Thyroid gland (tissue), 4 donors: ENCODE data around the gene TAF11L2. TPM values are rescaled to one million over a fixed set of nuclear protein-coding genes. Genes with fewer than 3 reads are reported as not detected.
"Not testable (repeated sequence)": the region's sequence is repeated elsewhere in the genome, so short reads cannot be mapped to it uniquely, and the experiment has no call there.

Experiments used
- DNase-seq, 2 donors: peaks; one replicate each; pipeline ENCODE4 v3.0.0-alpha.2; 2019
- H3K27ac ChIP-seq, 3 donors: fragments of 200-600 bp; sonication (generic); 1 replicate in 2 of 3; 2 replicates in 1 of 3; pipeline ENCODE4 v1.5.1; 2016 to 2019; ENCODE audit warnings: mild to moderate bottlenecking in 1 of 3, moderate library complexity in 1 of 3
- H3K27me3 ChIP-seq: fragments of 200-600 bp; sonication (generic); one replicate; pipeline ENCODE4 v1.5.1; 2019
- H3K36me3 ChIP-seq, 2 donors: fragments of 200-600 bp; sonication (generic); one replicate each; pipeline ENCODE4 v1.5.1; 2016 to 2019
- H3K4me1 ChIP-seq, 2 donors: fragments of 200-600 bp; sonication (generic); one replicate each; pipeline ENCODE4 v1.5.1; 2017 to 2019
- H3K4me3 ChIP-seq, 3 donors: fragments of 200-600 bp; sonication (generic); replicated peaks in 1 of 3; 1 replicate in 2 of 3; 2 replicates in 1 of 3; pipeline ENCODE4 v1.5.1; 2016; ENCODE audit warnings: mild to moderate bottlenecking in 1 of 3
- H3K9me3 ChIP-seq: fragments of 200-600 bp; sonication (generic); one replicate; pipeline ENCODE4 v1.5.1; 2017
- POLR2A ChIP-seq, 2 donors: fragments of 450-650 bp; IDR thresholded peaks; one replicate each; pipeline ENCODE4 v1.6.1; 2017; ENCODE audit warnings: antibody characterized with exemption in 2 of 2, mild to moderate bottlenecking in 2 of 2, moderate library complexity in 1 of 2
- WGBS, 2 donors: methylation state at CpG; one replicate each; pipeline ENCODE4 v1.1.5; 2017; 5-methylcytosine and 5-hydroxymethylcytosine counted together
- intact Hi-C: fragments of 100-400 bp; cut with DNase I; formaldehyde crosslinking; loops from one replicate; pipeline ENCODE4 v1.15.1; 2023
- total RNA-seq, 4 donors: library from RNA; depleted of rRNA; stranded (reverse); fragments of >200 nt; gene quantifications; one replicate each; pipeline ENCODE4 v1.2.3, GENCODE V29; 2016
- TF ChIP-seq, protein P1 (sequence below), 6 experiments: fragments of 200-600 bp in 3 of 6; fragments of 450-650 bp in 3 of 6; sonication (generic) in 3 of 6; IDR thresholded peaks; one replicate each; pipeline ENCODE4 v1.5.1; 2016 to 2019; ENCODE audit warnings: antibody characterized with exemption in 6 of 6, mild to moderate bottlenecking in 2 of 6, inconsistent platforms in 1 of 6, moderate library complexity in 1 of 6

TAF11L2 gene
- total RNA-seq, result not detected

DNA sequence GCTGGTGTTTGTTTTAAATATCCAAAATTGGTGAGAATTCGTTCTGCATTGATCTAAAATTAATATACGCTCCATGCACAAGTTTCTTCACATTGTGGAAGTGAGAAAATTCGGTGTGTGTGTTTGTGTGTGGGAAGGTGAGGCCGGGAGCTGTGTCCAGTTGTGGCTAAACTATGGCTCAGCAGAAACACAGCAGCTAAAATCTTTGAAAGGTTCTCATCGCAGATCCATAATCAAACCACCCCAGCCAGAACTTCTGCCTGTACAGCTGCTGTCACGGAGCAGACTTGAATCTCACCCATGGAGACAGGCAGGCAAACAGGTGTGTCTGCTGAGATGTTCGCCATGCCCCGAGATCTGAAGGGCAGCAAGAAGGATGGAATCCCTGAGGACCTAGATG lies at the start of gene TAF11L2:
TSS of gene TAF11L2 (plus strand) at position 301 of the 400 bp plus-strand sequence.
- H3K4me1 ChIP-seq, H3K4me3 ChIP-seq, DNase-seq, H3K9me3 ChIP-seq, H3K36me3 ChIP-seq, intact Hi-C loops, H3K27ac ChIP-seq, H3K27me3 ChIP-seq: not testable (repeated sequence)
- WGBS, 2 donors, result 85 to 89% methylated on average over 8 of the region's 8 CpGs

DNA sequence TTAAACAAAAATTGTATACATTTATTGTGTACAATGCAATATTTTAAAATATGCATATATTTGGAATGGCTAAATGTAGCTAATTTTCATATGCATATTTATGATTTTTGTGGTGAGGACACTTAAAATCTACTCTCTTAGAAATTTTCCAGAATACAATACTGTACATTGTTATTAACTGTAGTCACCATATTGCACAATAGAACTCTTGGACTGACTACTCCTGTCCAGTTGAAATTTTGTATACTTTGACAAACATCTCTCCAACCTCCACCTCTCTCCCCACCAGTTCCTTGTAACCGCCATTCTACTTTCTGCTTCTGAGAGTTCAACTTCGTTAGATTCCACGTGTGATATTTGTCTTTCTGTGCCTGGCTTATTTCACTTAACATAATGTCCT lies 49.2 kb upstream of the TAF11L2 start:
- DNase-seq, result no peak
- intact Hi-C loops, result no loop called here
- WGBS, 2 donors, result 91 to 93% methylated on average over 3 of the region's 3 CpGs
- H3K27ac ChIP-seq, result no peak overlapping the region
- no peaks in the 10 kb centered on the region for H3K9me3 ChIP-seq
- no peaks in the 10 kb centered on the region for H3K36me3 ChIP-seq
- no peaks in the 10 kb centered on the region for H3K27me3 ChIP-seq
- no peaks in the 10 kb centered on the region for H3K4me1 ChIP-seq
- TF ChIP-seq, protein P1, sequence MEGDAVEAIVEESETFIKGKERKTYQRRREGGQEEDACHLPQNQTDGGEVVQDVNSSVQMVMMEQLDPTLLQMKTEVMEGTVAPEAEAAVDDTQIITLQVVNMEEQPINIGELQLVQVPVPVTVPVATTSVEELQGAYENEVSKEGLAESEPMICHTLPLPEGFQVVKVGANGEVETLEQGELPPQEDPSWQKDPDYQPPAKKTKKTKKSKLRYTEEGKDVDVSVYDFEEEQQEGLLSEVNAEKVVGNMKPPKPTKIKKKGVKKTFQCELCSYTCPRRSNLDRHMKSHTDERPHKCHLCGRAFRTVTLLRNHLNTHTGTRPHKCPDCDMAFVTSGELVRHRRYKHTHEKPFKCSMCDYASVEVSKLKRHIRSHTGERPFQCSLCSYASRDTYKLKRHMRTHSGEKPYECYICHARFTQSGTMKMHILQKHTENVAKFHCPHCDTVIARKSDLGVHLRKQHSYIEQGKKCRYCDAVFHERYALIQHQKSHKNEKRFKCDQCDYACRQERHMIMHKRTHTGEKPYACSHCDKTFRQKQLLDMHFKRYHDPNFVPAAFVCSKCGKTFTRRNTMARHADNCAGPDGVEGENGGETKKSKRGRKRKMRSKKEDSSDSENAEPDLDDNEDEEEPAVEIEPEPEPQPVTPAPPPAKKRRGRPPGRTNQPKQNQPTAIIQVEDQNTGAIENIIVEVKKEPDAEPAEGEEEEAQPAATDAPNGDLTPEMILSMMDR (IDR thresholded peaks at IDR 0.05), result no peak
- TF ChIP-seq POLR2A (IDR thresholded peaks at IDR 0.05), result no peak
- H3K4me3 ChIP-seq, result no peak overlapping the region

DNA sequence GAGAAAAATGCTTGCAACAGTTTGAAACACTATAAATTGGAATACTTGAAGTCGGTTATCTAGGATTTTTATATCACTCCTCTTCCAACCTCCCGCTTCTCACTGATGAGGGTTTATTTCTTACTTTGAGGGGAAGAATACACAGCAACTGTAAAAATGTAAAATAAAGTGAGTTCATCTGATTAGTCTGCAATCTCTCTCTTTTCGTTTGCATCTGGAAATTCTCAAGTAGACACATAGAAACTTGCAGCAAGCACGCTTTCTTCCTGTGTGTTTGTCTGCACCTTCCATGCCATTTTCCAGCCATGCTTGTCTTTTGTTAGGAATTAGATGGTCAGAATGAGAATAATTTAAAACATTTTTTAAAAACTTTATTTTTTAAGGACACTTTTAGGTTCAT lies 45.1 kb upstream of the TAF11L2 start:
- intact Hi-C loops, result no loop called here
- TF ChIP-seq, protein P1 (IDR thresholded peaks at IDR 0.05), result no peak
- no peak for TF ChIP-seq POLR2A (IDR thresholded peaks at IDR 0.05)
- 64 to 71% methylated on average over 4 of the region's 4 CpGs for WGBS, 2 donors
- no peak overlapping the region for H3K27ac ChIP-seq
- no peaks in the 10 kb centered on the region for H3K9me3 ChIP-seq
- no peaks in the 10 kb centered on the region for H3K4me1 ChIP-seq
- no peak for DNase-seq
- no peaks in the 10 kb centered on the region for H3K27me3 ChIP-seq
- H3K36me3 ChIP-seq, result no peaks in the 10 kb centered on the region
- no peak overlapping the region for H3K4me3 ChIP-seq

DNA sequence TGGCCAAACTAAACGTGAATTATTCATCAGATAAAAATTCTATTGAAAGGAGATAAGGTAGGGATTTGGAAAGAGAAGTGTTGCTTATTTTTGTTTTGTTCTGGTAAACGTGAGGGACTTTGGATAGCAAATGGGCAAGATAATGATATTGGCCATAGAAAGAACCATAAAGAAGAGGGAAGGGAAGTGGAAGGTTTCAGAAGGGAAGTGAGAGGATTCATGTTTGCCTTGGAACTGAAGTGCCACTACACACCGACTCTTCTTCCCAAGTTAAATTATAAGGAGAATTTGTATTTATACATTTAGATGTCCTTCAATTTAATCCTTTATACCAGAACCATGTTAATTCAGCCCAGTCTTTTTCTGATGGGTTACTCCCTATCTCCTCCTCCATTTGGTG lies 42.1 kb upstream of the TAF11L2 start:
- Histone ChIP-seq H3K9me3 (no peaks in the 10 kb centered on the region), H3K27me3 (no peaks in the 10 kb centered on the region), H3K4me3 (no peak overlapping the region), H3K4me1 (no peaks in the 10 kb centered on the region), H3K36me3 (no peaks in the 10 kb centered on the region), H3K27ac (no peak overlapping the region)
- no peak for TF ChIP-seq POLR2A (IDR thresholded peaks at IDR 0.05)
- TF ChIP-seq, protein P1 (IDR thresholded peaks at IDR 0.05), result no peak
- 70 to 72% methylated on average over 3 of the region's 3 CpGs for WGBS, 2 donors
- intact Hi-C loops, result no loop called here
- DNase-seq, result no peak

DNA sequence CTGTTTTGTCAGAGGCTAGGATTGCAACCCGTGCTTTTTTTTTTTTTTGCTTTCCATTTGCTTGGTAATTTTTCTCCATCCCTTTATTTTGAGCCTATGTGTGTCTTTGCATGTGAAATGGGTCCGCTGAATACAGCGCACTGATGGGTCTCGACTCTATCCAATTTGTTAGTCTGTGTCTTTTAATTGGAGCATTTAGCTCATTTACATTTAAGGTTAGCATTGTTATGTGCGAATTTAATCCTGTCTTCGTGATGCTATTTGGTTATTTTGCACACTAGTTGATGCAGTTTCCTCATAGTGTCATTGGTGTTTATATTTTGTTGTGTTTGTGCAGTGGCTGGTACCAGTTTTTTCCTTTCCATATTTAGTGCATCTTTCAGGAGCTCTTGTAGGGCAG lies 36.2 kb upstream of the TAF11L2 start:
- DNase-seq, result no peak
- WGBS, 2 donors, result 96% methylated on average over 6 of the region's 6 CpGs
- TF ChIP-seq, protein P1 (IDR thresholded peaks at IDR 0.05), result no peak
- TF ChIP-seq POLR2A (IDR thresholded peaks at IDR 0.05), result no peak
- Histone ChIP-seq H3K27me3 (no peaks in the 10 kb centered on the region), H3K27ac (no peak overlapping the region), H3K4me1 (no peaks in the 10 kb centered on the region), H3K9me3 (no peaks in the 10 kb centered on the region), H3K4me3 (no peak overlapping the region), H3K36me3 (no peaks in the 10 kb centered on the region)
- intact Hi-C loops, result no loop called here

DNA sequence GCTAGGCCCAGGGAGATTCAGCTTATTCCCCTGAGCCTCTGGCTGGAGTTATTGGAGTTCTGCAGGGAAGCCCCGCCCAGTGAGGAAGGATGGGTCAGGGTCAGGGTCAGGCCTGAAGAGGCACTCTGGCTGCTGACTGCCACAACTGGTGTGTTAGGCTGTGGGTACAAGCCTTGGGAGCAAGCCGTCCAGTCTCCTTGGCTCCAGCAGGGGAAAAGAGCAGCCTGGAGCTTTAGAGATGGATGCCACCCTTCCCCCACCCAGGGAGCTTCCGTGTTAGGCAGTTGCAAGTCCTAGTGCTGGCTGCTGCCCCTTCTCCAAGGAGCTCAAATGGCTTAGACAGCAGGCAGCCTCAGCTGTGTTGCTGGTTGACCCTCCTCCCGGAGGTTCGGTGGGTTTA lies 34.4 kb upstream of the TAF11L2 start:
- intact Hi-C loops, result no loop called here
- H3K27ac ChIP-seq, result no peak overlapping the region
- H3K27me3 ChIP-seq, result no peaks in the 10 kb centered on the region
- no peak for TF ChIP-seq POLR2A (IDR thresholded peaks at IDR 0.05)
- TF ChIP-seq, protein P1 (IDR thresholded peaks at IDR 0.05), result no peak
- WGBS, 2 donors, result 73 to 90% methylated on average over 2 to 5 of the region's 5 CpGs
- no peaks in the 10 kb centered on the region for H3K36me3 ChIP-seq
- H3K9me3 ChIP-seq, result no peaks in the 10 kb centered on the region
- H3K4me3 ChIP-seq, result no peak overlapping the region
- no peak for DNase-seq
- H3K4me1 ChIP-seq, result no peaks in the 10 kb centered on the region
